Right cardiac atrium (tissue), 5 donors: ENCODE results near the gene ZNF844. TPM values are rescaled to one million over a fixed set of nuclear protein-coding genes. Genes with fewer than 3 reads are reported as not detected.

Experiments used
- ATAC-seq, 2 donors: fragments of 200-7000 bp; cut with Tn5 transposase; one replicate each; pipeline versions ENCODE4 v1.8.0 to v1.9.1; 2020; ENCODE audit warnings: moderate library complexity in 2 of 2, mild to moderate bottlenecking in 1 of 2
- DNase-seq, 3 donors: peaks; one replicate each; pipeline ENCODE4 v3.0.0-alpha.2; 2020
- H3K27ac ChIP-seq: one replicate; pipeline ENCODE4 v1.5.1; 2013; ENCODE audit warnings: mild to moderate bottlenecking, low read length, control low read depth, moderate library complexity
- H3K27me3 ChIP-seq: one replicate; pipeline ENCODE4 v1.6.1; 2013; ENCODE audit not compliant: control insufficient read depth, insufficient read depth
- H3K4me1 ChIP-seq: one replicate; pipeline ENCODE4 v1.6.1; 2013; ENCODE audit warnings: low read length; ENCODE audit not compliant: control insufficient read depth, insufficient read depth
- H3K4me3 ChIP-seq: one replicate; pipeline ENCODE4 v1.5.1; 2013; ENCODE audit warnings: low read length, control low read depth
- H3K9me3 ChIP-seq: one replicate; pipeline ENCODE4 v1.6.1; 2013; ENCODE audit warnings: low read length; ENCODE audit not compliant: control insufficient read depth
- WGBS: extraction: QIAGEN DNeasy Blood & Tissue Kit; methylation state at CpG from one replicate; pipeline ENCODE4 v1.1.7; 2013; 5-methylcytosine and 5-hydroxymethylcytosine counted together
- intact Hi-C, 4 donors: fragments of 100-400 bp; cut with DNase I; formaldehyde crosslinking; loops; one replicate each; pipeline versions ENCODE4 v1.11.0 to v1.14.0; 2022 to 2023
- long read RNA-seq, 4 donors: library from polyadenylated mRNA; unstranded; transcript quantifications; one replicate each; pipeline ENCODE4 v2.0.0, GENCODE V29; 2020 to 2021
- polyA plus RNA-seq: library from polyadenylated mRNA; stranded (reverse); fragments of 200-250 nt; gene quantifications from one replicate; pipeline ENCODE4 v1.2.3, GENCODE V29; 2013
- total RNA-seq, 4 donors: library from RNA; stranded (reverse); fragmentation: NEBNext Ultra II Directional; extraction: Animal tissue kit (Norgen Biotek cat#: 25700); gene quantifications; one replicate each; pipeline ENCODE4 v1.2.1, GENCODE V29; 2021
- donor health status: healthy with polysubstance abuse.
- donor health status: DM: no; HTN: yes; CAD: no.
- donor health status: DM: no; HTN: no; CAD: no.
- donor health status: DM: no; HTN: yes; CAD: no; lungs with severe emphysema.
- donor health status: DM: yes; HTN: yes; CAD: no.

The ZNF844 gene
- total RNA-seq (10 to 100 TPM in 3 of 4 donors, 1 to 10 TPM in 1; 9.6 to 14.7 (median 13.6) TPM), polyA plus RNA-seq (5.6 TPM)
- long read RNA-seq, donor 1, full-length matches to known transcripts: 3 of 4 reads
- long read RNA-seq, donor 1, partial matches to known transcripts: 0 of 4 reads
- long read RNA-seq, donor 1, other reads (novel, unspliced or antisense): 1 of 4 reads
- long read RNA-seq, donor 2, full-length matches to known transcripts: 4 of 6 reads
- long read RNA-seq, donor 2, partial matches to known transcripts: 0 of 6 reads
- long read RNA-seq, donor 2, other reads (novel, unspliced or antisense): 2 of 6 reads
- long read RNA-seq, donor 3, full-length matches to known transcripts: 1 of 1 reads
- long read RNA-seq, donor 3, partial matches to known transcripts: 0 of 1 reads
- long read RNA-seq, donor 3, other reads (novel, unspliced or antisense): 0 of 1 reads
- long read RNA-seq, donor 4, full-length matches to known transcripts: 2 of 4 reads
- long read RNA-seq, donor 4, partial matches to known transcripts: 0 of 4 reads
- long read RNA-seq, donor 4, other reads (novel, unspliced or antisense): 2 of 4 reads

GRCh38 chr19:12064590-12065538 lies at the start of gene ZNF844:
Gene ZNF844, plus strand, starts transcription at chr19:12064731. Its CDS starts 143 bp downstream, at chr19:12064874.
- peak; percentile 99 for ATAC-seq
- 1% methylated on average over 66 of the region's 66 CpGs for WGBS

GRCh38 chr19:12015015-12015752 lies 49.3 kb upstream of the ZNF844 start:
- no peak for DNase-seq
- Histone ChIP-seq H3K4me3 (no peak overlapping the region), H3K4me1 (no peaks in the 10 kb centered on the region), H3K27me3 (no peaks in the 10 kb centered on the region), H3K27ac (no peak overlapping the region), H3K9me3 (peaks cover 11% of the 10 kb centered on the region)
- ATAC-seq: no peak
- 98% methylated on average over 9 of the region's 9 CpGs for WGBS
- intact Hi-C loops: no loop called here

More at GRCh38 chr19:12064590-12065538, at the start of gene ZNF844:
- peaks cover 2% of the 10 kb centered on the region for H3K4me1 ChIP-seq
- peak; percentile 97 to 99 (median 99) for DNase-seq
- intact Hi-C loops: no loop called here
- H3K27me3 ChIP-seq: no peaks in the 10 kb centered on the region
- peak within 1 kb of the TSS; percentile 61 for H3K4me3 ChIP-seq
- peak within 1 kb of the TSS; percentile 83 for H3K27ac ChIP-seq
- no peaks in the 10 kb centered on the region for H3K9me3 ChIP-seq

GRCh38 chr19:12015753-12016116 lies 48.8 kb upstream of the ZNF844 start:
- WGBS: 60% methylated on average over 2 of the region's 2 CpGs
- H3K27ac ChIP-seq: no peak overlapping the region
- H3K4me1 ChIP-seq: no peaks in the 10 kb centered on the region
- intact Hi-C loops: no loop called here
- H3K4me3 ChIP-seq: no peak overlapping the region
- no peaks in the 10 kb centered on the region for H3K27me3 ChIP-seq
- peaks cover 11% of the 10 kb centered on the region for H3K9me3 ChIP-seq
- no peak for ATAC-seq
- DNase-seq: no peak

GRCh38 chr19:12034198-12034597 lies 30.3 kb upstream of the ZNF844 start:
- Histone ChIP-seq H3K9me3 (no peaks in the 10 kb centered on the region), H3K27ac (no peak overlapping the region), H3K4me3 (peak overlapping the region; percentile 63), H3K27me3 (no peaks in the 10 kb centered on the region), H3K4me1 (peaks cover 3% of the 10 kb centered on the region)
- 79% methylated on average over 2 of the region's 2 CpGs for WGBS
- no peak for ATAC-seq
- DNase-seq: no peak
- intact Hi-C loops: no loop called here

- intact Hi-C loops: no loop called here
- ATAC-seq (no peak), DNase-seq (no peak)
- Histone ChIP-seq H3K9me3 (no peaks in the 10 kb centered on the region), H3K4me3 (peak overlapping the region; percentile 63), H3K27ac (no peak overlapping the region), H3K4me1 (peaks cover 3% of the 10 kb centered on the region), H3K27me3 (no peaks in the 10 kb centered on the region)
- WGBS: 18% methylated on average over 8 of the region's 8 CpGs
Measured at GRCh38 chr19:12034620-12035019, 29.9 kb upstream of the ZNF844 start.

GRCh38 chr19:12035220-12036172 lies 29.0 kb upstream of the ZNF844 start, which contains the start of gene ZNF433:
Gene ZNF433, minus strand, starts transcription at chr19:12035679. Its CDS starts 140 bp downstream, at chr19:12035539.
- H3K9me3 ChIP-seq: no peaks in the 10 kb centered on the region
- peaks cover 3% of the 10 kb centered on the region for H3K4me1 ChIP-seq
- H3K27me3 ChIP-seq: no peaks in the 10 kb centered on the region
- H3K4me3 ChIP-seq: peak within 1 kb of the TSS; percentile 63
- H3K27ac ChIP-seq: peak within 1 kb of the TSS; percentile 42
- under 1% methylated on average over 68 of the region's 68 CpGs for WGBS
- ATAC-seq (peak; percentile 100), DNase-seq (peak; percentile 96 to 99 (median 98))
- intact Hi-C loops: no loop called here

GRCh38 chr19:12042893-12043292 lies 21.6 kb upstream of the ZNF844 start:
- ATAC-seq (no peak), DNase-seq (no peak)
- Histone ChIP-seq H3K4me1 (no peaks in the 10 kb centered on the region), H3K4me3 (no peak overlapping the region), H3K27me3 (no peaks in the 10 kb centered on the region), H3K9me3 (peaks cover 2% of the 10 kb centered on the region), H3K27ac (no peak overlapping the region)
- intact Hi-C loops: no loop called here

GRCh38 chr19:12043752-12044422 lies 20.6 kb upstream of the ZNF844 start:
- no peaks in the 10 kb centered on the region for H3K4me1 ChIP-seq
- H3K27ac ChIP-seq: no peak overlapping the region
- DNase-seq (no peak), ATAC-seq (no peak)
- no peak overlapping the region for H3K4me3 ChIP-seq
- intact Hi-C loops: no loop called here
- H3K9me3 ChIP-seq: peaks cover 2% of the 10 kb centered on the region
- no peaks in the 10 kb centered on the region for H3K27me3 ChIP-seq
- WGBS: 96% methylated on average over 5 of the region's 5 CpGs

GRCh38 chr19:12047868-12048267 lies 16.7 kb upstream of the ZNF844 start:
- ATAC-seq (no peak), DNase-seq (no peak)
- Histone ChIP-seq H3K9me3 (peaks cover 2% of the 10 kb centered on the region), H3K4me3 (no peak overlapping the region), H3K27me3 (no peaks in the 10 kb centered on the region), H3K4me1 (no peaks in the 10 kb centered on the region), H3K27ac (no peak overlapping the region)
- WGBS: 99% methylated on average over 2 of the region's 2 CpGs
- intact Hi-C loops: no loop called here
